ENCODE results near the gene F11R. TPM values are rescaled to one million over a fixed set of nuclear protein-coding genes. Genes with fewer than 3 reads are reported as not detected.

The F11R gene
- total and polyA plus RNA-seq, 4 donors, result 25.8 to 80.4 (median 45.6) TPM

GRCh38 chr1:161001525-161001924 lies 19.4 kb downstream of the F11R start:
- Histone ChIP-seq H3K4me1 (ENCODE audit: control insufficient read depth in 4 of 4, insufficient read depth in 4 of 4, low read length in 3 of 4) (peaks cover 0 to 5% (median 1%) of the 10 kb centered on the region in 4 donors), H3K9me3 (ENCODE audit: control insufficient read depth in 4 of 4, low read length in 3 of 4) (no peaks in the 10 kb centered on the region), H3K27ac (ENCODE audit: low read depth in 1 of 2, low read length in 2 of 2) (no peak overlapping the region), H3K9ac (ENCODE audit: low read depth in 1 of 2, low read length in 2 of 2) (no peak overlapping the region), H3K36me3 (ENCODE audit: control insufficient read depth in 4 of 4, insufficient read depth in 3 of 4, low read depth in 1 of 4, low read length in 3 of 4) (peaks cover 2 to 35% (median 26%) of the 10 kb centered on the region in 4 donors), H3K4me3 (ENCODE audit: low read depth in 1 of 3, low read length in 3 of 3) (no peak overlapping the region), H3K27me3 (ENCODE audit: control insufficient read depth in 4 of 4, insufficient read depth in 4 of 4, low read length in 3 of 4) (no peaks in the 10 kb centered on the region)
- TF ChIP-seq MAX (IDR thresholded peaks at IDR 0.05) (no peak), REST (IDR thresholded peaks at IDR 0.05) (no peak), FOXA2 (IDR thresholded peaks at IDR 0.05) (no peak), ATF3 (IDR thresholded peaks at IDR 0.05) (no peak), YY1 (IDR thresholded peaks at IDR 0.05) (no peak), HNF4A (conservative IDR thresholded peaks at IDR 0.05) (no peak), GABPA (IDR thresholded peaks at IDR 0.05 in 1 of 2, conservative IDR thresholded peaks at IDR 0.05 in 1 of 2) (no peak), CTCF (IDR thresholded peaks at IDR 0.05; ENCODE audit: low read depth, low read length, missing input control) (no peak), SP1 (IDR thresholded peaks at IDR 0.05) (no peak), NR2F2 (IDR thresholded peaks at IDR 0.05) (no peak), JUND (IDR thresholded peaks at IDR 0.05) (no peak), TAF1 (conservative IDR thresholded peaks at IDR 0.05) (no peak)
- 86% methylated on average over 5 of the region's 5 CpGs for WGBS
- DNase-seq (ENCODE audit: low spot score), result no peak

GRCh38 chr1:161000736-161001480 lies 20.0 kb downstream of the F11R start:
- Histone ChIP-seq H3K27me3 (ENCODE audit: control insufficient read depth in 4 of 4, insufficient read depth in 4 of 4, low read length in 3 of 4) (no peaks in the 10 kb centered on the region), H3K27ac (ENCODE audit: low read depth in 1 of 2, low read length in 2 of 2) (no peak overlapping the region), H3K9ac (ENCODE audit: low read depth in 1 of 2, low read length in 2 of 2) (no peak overlapping the region), H3K36me3 (ENCODE audit: control insufficient read depth in 4 of 4, insufficient read depth in 3 of 4, low read depth in 1 of 4, low read length in 3 of 4) (peaks cover 0 to 35% (median 26%) of the 10 kb centered on the region in 4 donors), H3K4me1 (ENCODE audit: control insufficient read depth in 4 of 4, insufficient read depth in 4 of 4, low read length in 3 of 4) (peaks cover 0 to 5% (median 1%) of the 10 kb centered on the region in 4 donors), H3K9me3 (ENCODE audit: control insufficient read depth in 4 of 4, low read length in 3 of 4) (no peaks in the 10 kb centered on the region), H3K4me3 (ENCODE audit: low read depth in 1 of 3, low read length in 3 of 3) (no peak overlapping the region)
- WGBS, result 90% methylated on average over 11 of the region's 11 CpGs
- DNase-seq (ENCODE audit: low spot score), result no peak
- no peak for TF ChIP-seq FOXA1 (IDR thresholded peaks at IDR 0.05)
- TF ChIP-seq TAF1 (conservative IDR thresholded peaks at IDR 0.05), result no peak
- no peak for TF ChIP-seq NR2F2 (IDR thresholded peaks at IDR 0.05)
- no peak for TF ChIP-seq HNF4G (IDR thresholded peaks at IDR 0.05)
- TF ChIP-seq YY1 (IDR thresholded peaks at IDR 0.05), result no peak
- no peak for TF ChIP-seq MAX (IDR thresholded peaks at IDR 0.05)
- TF ChIP-seq JUND (IDR thresholded peaks at IDR 0.05), result no peak
- TF ChIP-seq CTCF (IDR thresholded peaks at IDR 0.05; ENCODE audit: low read depth, low read length, missing input control), result no peak
- no peak for TF ChIP-seq SP1 (IDR thresholded peaks at IDR 0.05)
- no peak for TF ChIP-seq RXRA (IDR thresholded peaks at IDR 0.05)
- no peak for TF ChIP-seq ZBTB33 (IDR thresholded peaks at IDR 0.05)
- no peak for TF ChIP-seq ATF3 (IDR thresholded peaks at IDR 0.05)
- no peak for TF ChIP-seq FOXA2 (IDR thresholded peaks at IDR 0.05)
- TF ChIP-seq GABPA (IDR thresholded peaks at IDR 0.05 in 1 of 2, conservative IDR thresholded peaks at IDR 0.05 in 1 of 2), result no peak

Data from liver (tissue), 9 donors.